Fibroblast of skin of right biceps (primary cell): ENCODE results near the gene ZDHHC14.
"Not testable (repeated sequence)": the region's sequence is repeated elsewhere in the genome, so short reads cannot be mapped to it uniquely, and the experiment has no call there.

Experiments
- DNase-seq: peaks from one replicate; pipeline ENCODE4 v3.0.0-alpha.2; 2013

The ZDHHC14 gene

GRCh38 chr6:157708239-157708638, 327.2 kb downstream of the ZDHHC14 start:
- DNase-seq, result no peak

GRCh38 chr6:157708933-157709332, 327.9 kb downstream of the ZDHHC14 start:
- no peak for DNase-seq

- DNase-seq, result no peak
Observed at GRCh38 chr6:157709555-157709954, 328.6 kb downstream of the ZDHHC14 start.

GRCh38 chr6:157710604-157711003, 329.6 kb downstream of the ZDHHC14 start:
- no peak for DNase-seq

GRCh38 chr6:157711060-157711459, 330.1 kb downstream of the ZDHHC14 start:
- DNase-seq, result no peak

GRCh38 chr6:157712585-157713295, 331.8 kb downstream of the ZDHHC14 start:
- DNase-seq, result no peak

GRCh38 chr6:157713451-157714152, 332.6 kb downstream of the ZDHHC14 start:
- DNase-seq, result no peak

- peak; percentile 71 for DNase-seq
Observed at GRCh38 chr6:157714153-157714490, 333.1 kb downstream of the ZDHHC14 start.

- DNase-seq, result peak; percentile 85
Observed at GRCh38 chr6:157715728-157716164, 334.8 kb downstream of the ZDHHC14 start.

GRCh38 chr6:157716251-157716995, 335.4 kb downstream of the ZDHHC14 start:
- no peak for DNase-seq

GRCh38 chr6:157717340-157717748, 336.4 kb downstream of the ZDHHC14 start:
- no peak for DNase-seq

GRCh38 chr6:157718503-157719187, 337.7 kb downstream of the ZDHHC14 start:
- DNase-seq, result no peak

- not testable (repeated sequence) for DNase-seq
Observed at GRCh38 chr6:157720964-157721363, 340.0 kb downstream of the ZDHHC14 start.

- no peak for DNase-seq
Observed at GRCh38 chr6:157721426-157721825, 340.4 kb downstream of the ZDHHC14 start.

GRCh38 chr6:157721830-157722229, 340.8 kb downstream of the ZDHHC14 start:
- no peak for DNase-seq

- DNase-seq, result no peak
Observed at GRCh38 chr6:157723376-157723775, 342.4 kb downstream of the ZDHHC14 start.

GRCh38 chr6:157724138-157724820, 343.3 kb downstream of the ZDHHC14 start:
- DNase-seq, result peak; percentile 40

- DNase-seq, result no peak
Observed at GRCh38 chr6:157724960-157725741, 344.2 kb downstream of the ZDHHC14 start.

GRCh38 chr6:157725836-157726235, 344.8 kb downstream of the ZDHHC14 start:
- no peak for DNase-seq

- no peak for DNase-seq
Observed at GRCh38 chr6:157726892-157727628, 346.1 kb downstream of the ZDHHC14 start.
